ENCODE results near the gene SPATS1. TPM values are rescaled to one million over a fixed set of nuclear protein-coding genes. Genes with fewer than 3 reads are reported as not detected.

The SPATS1 gene
- total and polyA plus RNA-seq, 2 of the 4 experiments (the other 2 are of a cell fraction) = not detected

GRCh38 chr6:44355640-44356039, 13.2 kb downstream of the SPATS1 start:
- Histone ChIP-seq H3K56ac (ENCODE audit: extremely low read depth, insufficient read depth, low read length) (no peak overlapping the region), H4K91ac (ENCODE audit: insufficient read depth, low read depth, low read length) (no peak overlapping the region), H3K4ac (ENCODE audit: low read depth, low read length) (no peak overlapping the region), H2BK120ac (ENCODE audit: low read depth, low read length) (no peak overlapping the region), H2BK15ac (ENCODE audit: low read depth, low read length) (no peak overlapping the region), H3K27ac (ENCODE audit: insufficient read depth, low read length) (no peak overlapping the region), H3K4me1 (ENCODE audit: control insufficient read depth, insufficient read depth, low read length) (no peaks in the 10 kb centered on the region), H3K79me1 (ENCODE audit: low read depth in 1 of 2, low read length in 2 of 2) (no peaks in the 10 kb centered on the region), H2BK20ac (ENCODE audit: low read depth, low read length) (no peak overlapping the region), H2AK5ac (ENCODE audit: low read depth, low read length) (no peak overlapping the region), H3K14ac (replicated peaks; ENCODE audit: low read depth, low read length) (no peak overlapping the region), H4K8ac (ENCODE audit: low read depth in 2 of 2, low read length in 2 of 2) (no peak overlapping the region), H3K27me3 (ENCODE audit: control insufficient read depth, insufficient read depth, low read length) (peaks cover 28% of the 10 kb centered on the region), H3K9me3 (ENCODE audit: control insufficient read depth, insufficient read depth, low read length) (peaks cover 2% of the 10 kb centered on the region), H3K4me3 (ENCODE audit: insufficient read depth, low read depth, low read length) (no peak overlapping the region), H3K9me1 (ENCODE audit: insufficient read depth, low read length) (no peaks in the 10 kb centered on the region), H3K9ac (ENCODE audit: low read depth, low read length) (no peak overlapping the region), H3K23ac (ENCODE audit: low read depth, low read length) (no peak overlapping the region), H2AK9ac (replicated peaks; ENCODE audit: low read depth, low read length, poor library complexity) (no peak overlapping the region), H3K4me2 (ENCODE audit: low read depth, low read length) (no peak overlapping the region), H3K18ac (ENCODE audit: low read depth, low read length) (no peak overlapping the region), H2AFZ (replicated peaks; ENCODE audit: low read length, poor library complexity) (no peak overlapping the region), H4K5ac (ENCODE audit: low read depth, low read length) (no peak overlapping the region), H4K20me1 (ENCODE audit: insufficient read depth, low read length) (no peaks in the 10 kb centered on the region), H2BK5ac (ENCODE audit: low read depth, low read length, poor library complexity, severe bottlenecking) (no peak overlapping the region), H3K36me3 (ENCODE audit: control insufficient read depth, insufficient read depth, low read length) (no peaks in the 10 kb centered on the region)
- ChIA-PET POLR2A (ENCODE audit: unreplicated experiment) (no interaction called here), CTCF (no interaction called here)
- TF ChIP-seq CHD1 (IDR thresholded peaks at IDR 0.05; ENCODE audit: low read depth, low read length) (no peak), CTCF (conservative IDR thresholded peaks at IDR 0.05; ENCODE audit: low read depth, low read length) (no peak), FOS (IDR thresholded peaks at IDR 0.05; ENCODE audit: low read depth, low read length) (no peak), CEBPB (IDR thresholded peaks at IDR 0.05; ENCODE audit: low read depth, low read length) (no peak), ELK1 (IDR thresholded peaks at IDR 0.05; ENCODE audit: borderline replicate concordance, low read depth, low read length) (no peak), RCOR1 (IDR thresholded peaks at IDR 0.05; ENCODE audit: insufficient replicate concordance, low read length) (no peak), SMC3 (IDR thresholded peaks at IDR 0.05; ENCODE audit: low read depth, low read length) (no peak), MXI1 (IDR thresholded peaks at IDR 0.05; ENCODE audit: borderline replicate concordance, low read depth, low read length) (no peak), USF2 (IDR thresholded peaks at IDR 0.05; ENCODE audit: low read depth, low read length) (no peak), RAD21 (IDR thresholded peaks at IDR 0.05; ENCODE audit: low read length) (no peak), BHLHE40 (IDR thresholded peaks at IDR 0.05; ENCODE audit: low read depth, low read length) (no peak), RFX5 (IDR thresholded peaks at IDR 0.05; ENCODE audit: low read depth, low read length) (no peak), MAFK (IDR thresholded peaks at IDR 0.05; ENCODE audit: low read depth, low read length) (no peak), NFE2L2 (IDR thresholded peaks at IDR 0.05; ENCODE audit: low read depth, low read length) (no peak), POLR2A (IDR thresholded peaks at IDR 0.05; ENCODE audit: low read depth, low read length) (no peak), MAZ (IDR thresholded peaks at IDR 0.05; ENCODE audit: borderline replicate concordance, low read depth, low read length) (no peak)
- intact Hi-C loops (cut with micrococcal nuclease) (no loop called here), in situ Hi-C loops (cut with MboI; ENCODE audit: low sequenced_read_pairs) (no loop called here), dilution Hi-C loops (cut with HindIII; ENCODE audit: low sequenced_read_pairs, unreplicated experiment) (no loop called here)
- no CpG with 5 or more reads among the region's 4 CpGs for WGBS, 2 experiments (ENCODE audit: extremely low coverage in 2 of 2, insufficient read length in 1 of 2)
- ATAC-seq (ENCODE audit: low read depth) (no peak), DNase-seq (no peak)
- no TSS peak for BruUV-seq (replicated peaks)
